ENCODE measurements around the gene HNRNPL.
"Not testable (repeated sequence)": the region's sequence is repeated elsewhere in the genome, so short reads cannot be mapped to it uniquely, and the experiment has no call there.

The HNRNPL gene

GRCh38 chr19:38849860-38850435 is at the start of gene HNRNPL:
TSS of gene HNRNPL (minus strand) at chr19:38849986. CDS start at chr19:38849966, 20 bp downstream.
- peak; percentile 99 for DNase-seq

DNA sequence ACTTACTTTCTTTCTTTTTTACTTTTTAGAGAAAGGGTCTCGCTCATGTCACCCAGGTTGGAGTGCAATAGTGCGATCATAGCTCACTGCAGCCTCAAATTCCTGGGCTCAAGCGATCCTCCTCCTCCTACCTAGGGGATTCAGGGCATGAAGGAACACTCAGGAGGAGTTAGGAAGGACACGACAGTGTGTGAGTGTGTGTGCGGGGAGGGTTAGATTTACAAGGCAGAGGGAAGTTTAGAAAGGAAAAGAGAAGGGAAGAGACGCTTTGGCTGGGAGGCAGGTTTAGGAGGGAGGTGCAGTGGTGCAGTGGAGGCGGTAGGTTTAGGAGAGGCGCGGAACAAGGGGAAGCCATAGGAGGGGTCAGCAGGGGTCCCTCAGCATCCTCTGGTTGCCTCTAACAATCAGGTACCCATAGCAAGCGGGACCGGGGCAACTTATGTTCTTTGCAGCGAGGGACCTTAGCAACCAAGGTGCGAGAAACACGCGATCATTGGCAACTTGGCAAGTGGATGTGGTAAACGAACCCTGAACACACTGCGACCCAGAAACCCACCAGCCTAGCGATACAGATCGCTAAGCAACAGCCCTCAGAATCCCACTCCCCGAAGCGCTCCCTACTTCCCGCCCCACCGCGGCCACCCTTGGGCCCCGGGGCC is 49.1 kb upstream of the HNRNPL start:
- no peak for DNase-seq

DNA sequence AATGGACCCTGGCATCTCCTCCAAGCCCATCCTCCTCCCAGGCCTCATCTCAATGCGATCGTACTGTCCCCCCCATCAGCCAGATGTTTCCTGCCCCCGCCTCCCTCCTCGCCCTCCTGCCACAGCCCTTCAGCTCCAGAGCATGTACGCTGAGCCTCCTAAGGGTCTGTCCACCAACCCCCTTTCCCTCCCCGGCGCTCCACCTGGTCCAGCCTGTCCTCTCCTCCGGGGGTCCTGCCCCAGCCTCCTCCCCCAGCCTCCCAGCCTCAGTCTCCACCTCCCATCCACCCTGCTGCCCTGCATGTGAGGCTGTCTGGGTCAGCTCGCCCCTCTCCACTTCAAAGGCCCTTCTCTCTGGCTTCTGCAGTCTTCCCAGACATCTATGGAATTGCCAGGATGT is 45.2 kb upstream of the HNRNPL start:
- DNase-seq: no peak

- no peak for DNase-seq
Measured at GRCh38 chr19:38893341-38893771, 43.6 kb upstream of the HNRNPL start.

DNA sequence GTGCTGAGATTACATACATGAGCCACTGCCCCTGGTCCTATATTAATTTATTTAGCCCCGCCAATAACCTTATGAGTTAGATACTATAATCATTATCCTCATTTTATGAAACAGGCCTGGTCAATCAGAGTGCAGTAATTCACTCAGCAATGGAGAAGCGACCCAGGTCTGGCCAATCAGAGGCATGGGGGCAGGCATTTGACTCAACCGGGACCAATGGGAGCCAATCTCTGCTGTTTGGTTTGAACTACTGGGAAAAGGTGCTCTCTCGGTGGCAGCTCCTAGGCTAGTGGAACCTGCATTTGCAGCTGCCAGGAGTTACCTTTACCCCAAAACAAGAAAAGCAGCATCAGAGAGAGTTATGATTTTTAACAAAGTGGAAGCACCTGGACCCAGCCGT is 43.1 kb upstream of the HNRNPL start:
- no peak for DNase-seq

DNA sequence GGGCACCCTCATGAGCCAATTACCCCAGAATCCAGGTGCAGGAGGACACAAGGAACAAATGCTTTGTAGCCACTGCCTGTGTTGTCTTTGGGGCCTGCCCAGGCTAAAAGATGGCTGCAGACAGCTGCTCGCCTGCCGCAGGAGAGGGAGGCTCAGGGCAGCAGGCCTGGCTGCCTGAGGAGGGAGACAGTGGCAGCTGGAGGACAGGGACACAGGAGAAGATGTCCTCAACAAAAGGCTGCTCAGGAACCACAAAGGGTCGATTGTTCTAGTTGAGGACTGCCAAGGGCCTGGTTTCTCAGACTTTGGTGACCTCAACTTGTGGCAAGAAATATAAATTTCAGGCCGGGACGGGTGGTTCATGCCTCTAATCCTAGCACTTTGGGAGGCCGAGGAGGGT is 42.0 kb upstream of the HNRNPL start:
- no peak for DNase-seq

GRCh38 chr19:38890686-38891085 is 40.9 kb upstream of the HNRNPL start:
- no peak for DNase-seq

DNA sequence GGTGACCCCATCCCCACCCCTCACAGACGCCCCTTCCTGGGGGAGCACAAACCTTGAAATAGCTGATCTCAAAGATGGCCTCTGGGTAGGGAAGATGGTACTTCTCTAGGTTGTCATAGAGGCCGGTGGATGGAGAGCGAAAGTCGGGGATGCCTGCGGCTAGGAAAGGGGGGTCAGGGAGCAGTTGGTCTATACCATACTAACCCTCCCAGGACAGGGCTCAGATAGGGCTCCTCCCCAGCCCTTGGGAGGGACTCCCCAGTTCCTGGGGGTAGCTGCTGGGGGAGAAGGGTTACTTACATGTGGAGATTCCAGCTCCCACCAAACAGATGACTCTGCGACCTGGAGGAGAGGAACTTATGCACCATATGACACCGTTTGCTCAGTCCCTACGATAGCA is 40.0 kb upstream of the HNRNPL start:
- DNase-seq: no peak

GRCh38 chr19:38888876-38889275 is 39.1 kb upstream of the HNRNPL start:
- DNase-seq: no peak

DNA sequence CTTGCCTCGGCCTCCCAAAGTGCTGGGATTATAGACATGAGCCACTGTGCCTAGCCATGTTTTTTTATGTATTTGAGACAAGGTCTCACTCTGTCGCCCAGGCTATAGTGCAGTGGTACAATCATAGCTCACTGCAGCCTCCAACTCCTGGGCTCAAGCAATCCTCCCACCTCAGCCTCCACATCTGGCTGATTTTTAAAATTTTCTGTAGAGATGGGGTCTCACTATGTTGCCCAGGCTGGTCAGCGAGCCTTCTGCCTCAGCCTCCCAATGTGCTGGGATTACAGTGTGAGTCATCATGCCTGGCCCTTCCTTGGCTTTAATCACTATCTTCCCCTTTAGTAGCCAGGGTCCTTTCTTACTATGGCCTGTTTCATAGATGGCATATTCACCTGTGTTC is 34.9 kb upstream of the HNRNPL start:
- not testable (repeated sequence) for DNase-seq

- no peak for DNase-seq
Measured at GRCh38 chr19:38883286-38883685, 33.5 kb upstream of the HNRNPL start.

- DNase-seq: no peak
Measured at GRCh38 chr19:38880882-38881609, 31.3 kb upstream of the HNRNPL start.

GRCh38 chr19:38880076-38880881 is 30.5 kb upstream of the HNRNPL start:
- DNase-seq: no peak

DNA sequence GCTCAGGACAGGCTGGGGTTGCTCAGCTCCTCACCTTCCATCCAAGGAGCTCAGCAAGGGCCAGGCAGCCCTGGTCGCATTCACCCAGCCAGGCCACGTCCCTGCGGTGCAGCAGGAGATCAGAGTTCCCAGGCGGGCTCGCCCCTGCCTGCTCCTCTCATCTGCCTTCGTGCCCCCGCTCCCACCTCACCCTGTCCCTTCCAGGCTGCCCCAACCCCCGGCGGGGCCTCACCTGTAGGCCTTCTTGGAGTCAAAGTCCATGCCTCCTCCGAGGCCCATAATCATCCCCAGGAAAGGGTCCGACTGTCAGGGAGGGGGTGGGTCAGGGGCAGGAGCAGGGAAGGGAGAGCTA is 29.6 kb upstream of the HNRNPL start:
- no peak for DNase-seq

DNA sequence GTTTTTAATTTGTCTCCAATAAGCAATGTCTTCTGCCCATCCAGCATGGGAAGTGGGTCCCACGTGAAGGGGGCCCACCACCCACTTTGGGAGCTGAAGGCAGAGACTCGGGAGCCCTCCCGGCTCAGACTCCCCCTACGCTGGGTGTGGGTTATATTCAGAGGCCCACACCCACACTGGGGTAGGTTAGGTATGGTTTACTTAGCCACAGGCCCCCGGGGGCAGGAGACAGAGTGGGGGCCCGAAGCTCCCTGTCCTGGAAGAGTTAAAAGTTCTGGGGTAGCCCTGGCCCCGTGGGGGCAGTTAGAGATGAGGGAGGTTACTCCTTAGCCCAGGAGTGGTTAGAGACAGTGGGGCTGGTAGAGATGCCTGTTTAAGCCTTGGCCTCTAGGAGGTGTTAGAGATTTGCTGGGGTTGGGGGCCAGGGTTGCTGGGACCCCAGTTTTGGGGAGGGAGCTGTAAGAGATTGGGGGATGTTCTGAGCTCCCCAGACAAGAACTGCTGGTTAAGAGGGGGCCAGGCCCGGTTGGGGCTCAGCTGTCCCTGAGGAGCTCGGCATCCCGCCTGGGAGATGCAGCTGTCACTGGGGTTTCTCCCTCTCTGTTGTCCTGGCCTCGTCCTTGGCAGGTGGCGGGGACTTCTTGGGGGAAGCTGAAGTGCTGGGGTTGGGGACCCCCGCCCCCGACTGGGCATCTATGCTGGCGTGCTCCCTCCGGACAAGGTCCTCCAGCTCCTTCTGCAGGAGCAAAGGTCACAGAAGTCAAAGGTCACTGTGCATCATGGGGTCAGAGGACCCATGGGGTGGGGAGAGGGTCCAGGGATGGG is 29.0 kb upstream of the HNRNPL start:
- DNase-seq: no peak

DNA sequence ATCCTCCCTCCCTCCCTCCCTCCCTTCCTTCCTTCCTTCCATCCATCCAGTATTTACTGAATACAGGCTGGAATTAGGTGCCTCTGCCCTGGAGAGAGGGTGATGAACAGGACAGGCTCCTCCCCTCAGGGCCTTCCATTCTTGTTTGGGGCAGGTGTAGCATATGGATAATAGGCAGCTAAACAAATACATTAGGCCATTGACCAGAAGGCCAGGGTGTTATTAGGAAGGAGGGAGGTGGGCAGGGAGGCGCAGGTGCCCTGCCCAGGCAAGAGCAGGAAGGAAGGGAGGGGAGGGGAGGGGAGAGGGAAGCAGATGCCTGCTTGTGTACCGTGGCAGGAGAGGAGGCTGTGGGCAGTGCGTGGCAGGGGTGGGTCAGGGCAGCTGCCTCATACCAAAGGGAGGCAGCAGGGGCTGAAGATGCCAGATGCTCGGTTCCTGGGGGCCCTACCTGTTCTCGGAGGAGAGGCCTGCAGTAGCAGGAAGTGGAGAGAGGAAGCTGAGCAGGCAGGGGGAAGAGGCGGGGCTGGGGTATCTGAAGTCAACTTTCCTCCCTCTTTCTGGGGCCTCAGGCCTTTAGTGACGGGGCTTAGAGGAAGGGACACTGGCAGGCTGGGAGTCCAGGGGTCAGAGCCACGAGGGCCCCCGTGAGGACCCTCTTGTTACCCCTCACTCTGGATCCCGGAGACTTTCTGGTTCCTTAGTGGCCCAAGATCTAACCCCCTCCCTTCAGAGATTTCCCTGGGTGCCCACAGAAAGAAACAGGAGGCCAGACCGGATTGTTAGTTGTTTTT is 28.2 kb upstream of the HNRNPL start, which contains the start of gene RINL:
RINL (minus strand) TSS at position 495 of the 794 bp plus-strand sequence. CDS start 1,533 bp downstream, outside the sequence.
- peak; percentile 78 for DNase-seq

DNA sequence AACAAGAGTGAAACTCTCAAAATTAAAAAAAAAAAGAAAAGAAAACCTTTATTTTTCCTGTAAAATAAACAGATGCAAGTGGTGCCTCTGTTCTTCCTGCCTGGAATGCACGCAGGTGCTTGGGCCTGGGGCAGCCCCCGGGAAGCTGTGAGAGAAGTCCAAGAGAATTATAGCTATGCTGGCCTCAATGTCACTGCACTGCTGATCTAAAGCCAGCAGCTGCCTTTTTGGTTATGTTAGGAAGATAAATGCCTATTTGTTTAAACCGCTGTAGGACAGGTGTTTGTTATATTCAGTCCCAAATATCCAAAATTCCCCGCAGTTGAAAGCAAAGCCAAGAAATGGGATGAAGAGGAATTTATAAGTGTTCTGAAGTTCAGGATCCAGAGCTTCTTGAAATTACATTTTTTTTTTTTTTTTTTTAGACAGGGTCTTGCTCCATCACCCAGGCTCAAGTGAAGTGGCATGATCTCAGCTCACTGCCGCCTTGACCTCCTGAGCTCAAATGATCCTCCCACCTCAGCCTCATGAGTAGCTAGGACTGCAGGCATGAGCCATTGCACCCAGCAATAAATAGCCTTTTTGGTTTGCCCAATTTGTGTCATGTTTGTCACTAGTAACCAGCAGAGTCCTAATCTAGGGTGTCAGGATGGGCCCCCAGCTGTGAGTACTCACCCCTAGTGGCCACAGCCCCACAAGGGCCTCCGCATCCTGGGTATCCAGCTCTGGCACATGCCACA is 26.0 kb upstream of the HNRNPL start:
- no peak for DNase-seq

- DNase-seq: not testable (repeated sequence)
Measured at GRCh38 chr19:38873400-38873799, 23.6 kb upstream of the HNRNPL start.

GRCh38 chr19:38870612-38871011 is 20.8 kb upstream of the HNRNPL start:
- no peak for DNase-seq

DNA sequence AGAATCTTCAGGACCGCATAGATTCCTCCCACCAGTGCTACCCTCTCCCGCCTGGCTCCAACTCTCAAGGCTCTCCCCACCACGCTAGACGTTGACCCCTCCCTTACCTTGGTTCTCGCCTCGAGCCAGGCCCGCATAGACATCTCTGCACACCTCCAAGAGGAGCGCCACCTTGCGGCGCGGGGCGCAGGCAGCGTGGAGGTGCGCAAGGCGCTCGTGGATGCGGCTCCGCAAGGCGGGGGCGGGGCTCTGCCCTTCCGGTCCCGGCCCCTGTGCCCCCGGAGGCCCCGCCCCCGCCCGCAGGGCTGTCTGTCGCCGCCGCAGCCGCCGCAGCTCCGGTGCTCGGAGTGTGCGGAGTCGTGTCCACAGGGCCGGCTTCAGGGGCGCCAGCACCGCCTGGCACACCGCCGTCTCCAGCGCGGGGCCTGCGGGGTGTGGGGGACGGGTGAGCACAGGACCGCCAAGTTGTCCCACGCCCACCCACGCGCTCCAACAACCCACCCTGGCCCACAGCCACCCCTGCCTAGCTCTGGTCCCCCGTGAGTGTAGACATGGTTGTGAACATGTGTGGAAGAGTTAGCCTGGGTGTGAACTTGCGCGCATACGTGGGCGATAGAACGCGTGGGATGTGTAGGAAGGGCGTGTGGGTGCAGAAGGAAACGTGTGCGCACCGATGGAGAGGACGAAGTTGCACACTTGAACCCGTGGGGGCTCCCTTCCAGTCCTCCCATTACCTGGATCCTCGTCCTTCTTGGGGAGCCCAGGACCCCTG is 20.2 kb upstream of the HNRNPL start:
- DNase-seq: peak; percentile 92

Measured in activated gamma-delta T cell treated with Interleukin-2 at 50 U/mL for 16 hours (primary cell).